GM23248 (cell line): Measurements from ENCODE around the gene DPPA5.

Experiments
- EZH2 ChIP-seq: fragments of 200-600 bp; sonication (generic); IDR thresholded peaks from 2 replicates; pipeline ENCODE4 v1.6.1; 2018; ENCODE audit warnings: antibody characterized with exemption, mild to moderate bottlenecking; ENCODE audit not compliant: insufficient read depth, poor library complexity, severe bottlenecking
- EZH2phosphoT487 ChIP-seq: fragments of 200-600 bp; sonication (generic); IDR thresholded peaks from 2 replicates; pipeline ENCODE4 v1.6.1; 2018; ENCODE audit warnings: antibody characterized with exemption, moderate library complexity, mild to moderate bottlenecking, low read depth; ENCODE audit not compliant: insufficient read depth

- TF ChIP-seq EZH2 (no peak), EZH2phosphoT487 (no peak)
Measured at GRCh38 chr6:73368675-73369074, 14.6 kb upstream of the DPPA5 start.
